HEK293 (cell line): ENCODE results near the gene PARD6G.

Source experiments
- KLF10 ChIP-seq: fragments of 450-650 bp; IDR thresholded peaks from 2 replicates; pipeline ENCODE4 v1.5.1; 2018; ENCODE audit warnings: missing biosample characterization, mild to moderate bottlenecking, missing genetic modification characterization
- TCF7L2 ChIP-seq: IDR thresholded peaks from 2 replicates; pipeline ENCODE4 v1.6.1; 2011; ENCODE audit warnings: low read depth, mild to moderate bottlenecking, inconsistent platforms, low read length, moderate library complexity, borderline replicate concordance
- ZBTB20 ChIP-seq: fragments of 450-650 bp; formaldehyde crosslinking; IDR thresholded peaks from 2 replicates; pipeline ENCODE4 v1.5.1; 2016; ENCODE audit warnings: missing biosample characterization, missing genetic modification characterization
- TF ChIP-seq, protein P1 (sequence below): fragments of 450-650 bp; formaldehyde crosslinking; IDR thresholded peaks from 2 replicates; pipeline ENCODE4 v1.5.1; 2016; ENCODE audit warnings: missing biosample characterization, missing genetic modification characterization

DNA sequence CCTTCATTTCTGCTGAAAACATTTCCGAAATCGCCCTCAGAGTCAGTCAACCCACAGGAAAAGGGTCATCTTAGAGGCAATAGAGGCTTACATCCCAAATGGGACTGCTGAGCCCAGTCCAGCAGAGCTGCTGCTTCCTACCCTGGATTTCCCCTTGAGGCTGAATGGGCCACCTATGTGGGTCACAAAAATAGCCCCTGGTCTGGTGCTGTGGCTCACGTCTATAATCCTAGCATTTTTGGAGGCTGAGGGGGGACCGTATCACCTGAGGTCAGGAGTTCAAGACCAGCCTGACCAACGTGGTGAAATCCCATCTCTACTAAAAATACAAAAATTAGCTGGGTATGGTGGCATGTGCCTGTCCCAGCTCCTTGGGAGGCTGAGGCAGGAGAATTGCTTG lies 88.9 kb downstream of the PARD6G start:
- TF ChIP-seq KLF10 (tag by site-specific recombination) (no peak), TCF7L2 (no peak), ZBTB20 (no peak)
- TF ChIP-seq, protein P1, sequence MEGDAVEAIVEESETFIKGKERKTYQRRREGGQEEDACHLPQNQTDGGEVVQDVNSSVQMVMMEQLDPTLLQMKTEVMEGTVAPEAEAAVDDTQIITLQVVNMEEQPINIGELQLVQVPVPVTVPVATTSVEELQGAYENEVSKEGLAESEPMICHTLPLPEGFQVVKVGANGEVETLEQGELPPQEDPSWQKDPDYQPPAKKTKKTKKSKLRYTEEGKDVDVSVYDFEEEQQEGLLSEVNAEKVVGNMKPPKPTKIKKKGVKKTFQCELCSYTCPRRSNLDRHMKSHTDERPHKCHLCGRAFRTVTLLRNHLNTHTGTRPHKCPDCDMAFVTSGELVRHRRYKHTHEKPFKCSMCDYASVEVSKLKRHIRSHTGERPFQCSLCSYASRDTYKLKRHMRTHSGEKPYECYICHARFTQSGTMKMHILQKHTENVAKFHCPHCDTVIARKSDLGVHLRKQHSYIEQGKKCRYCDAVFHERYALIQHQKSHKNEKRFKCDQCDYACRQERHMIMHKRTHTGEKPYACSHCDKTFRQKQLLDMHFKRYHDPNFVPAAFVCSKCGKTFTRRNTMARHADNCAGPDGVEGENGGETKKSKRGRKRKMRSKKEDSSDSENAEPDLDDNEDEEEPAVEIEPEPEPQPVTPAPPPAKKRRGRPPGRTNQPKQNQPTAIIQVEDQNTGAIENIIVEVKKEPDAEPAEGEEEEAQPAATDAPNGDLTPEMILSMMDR (tag by site-specific recombination) = no peak
